NCI-H774 (cell line): ENCODE measurements around the gene KCNT2.
"Not testable (repeated sequence)": the region's sequence is repeated elsewhere in the genome, so short reads cannot be mapped to it uniquely, and the experiment has no call there.

Experiments
- DNase-seq: peaks from one replicate; lab custom pipeline; 2025; lab: John Stamatoyannopoulos, UW

Gene KCNT2

DNA sequence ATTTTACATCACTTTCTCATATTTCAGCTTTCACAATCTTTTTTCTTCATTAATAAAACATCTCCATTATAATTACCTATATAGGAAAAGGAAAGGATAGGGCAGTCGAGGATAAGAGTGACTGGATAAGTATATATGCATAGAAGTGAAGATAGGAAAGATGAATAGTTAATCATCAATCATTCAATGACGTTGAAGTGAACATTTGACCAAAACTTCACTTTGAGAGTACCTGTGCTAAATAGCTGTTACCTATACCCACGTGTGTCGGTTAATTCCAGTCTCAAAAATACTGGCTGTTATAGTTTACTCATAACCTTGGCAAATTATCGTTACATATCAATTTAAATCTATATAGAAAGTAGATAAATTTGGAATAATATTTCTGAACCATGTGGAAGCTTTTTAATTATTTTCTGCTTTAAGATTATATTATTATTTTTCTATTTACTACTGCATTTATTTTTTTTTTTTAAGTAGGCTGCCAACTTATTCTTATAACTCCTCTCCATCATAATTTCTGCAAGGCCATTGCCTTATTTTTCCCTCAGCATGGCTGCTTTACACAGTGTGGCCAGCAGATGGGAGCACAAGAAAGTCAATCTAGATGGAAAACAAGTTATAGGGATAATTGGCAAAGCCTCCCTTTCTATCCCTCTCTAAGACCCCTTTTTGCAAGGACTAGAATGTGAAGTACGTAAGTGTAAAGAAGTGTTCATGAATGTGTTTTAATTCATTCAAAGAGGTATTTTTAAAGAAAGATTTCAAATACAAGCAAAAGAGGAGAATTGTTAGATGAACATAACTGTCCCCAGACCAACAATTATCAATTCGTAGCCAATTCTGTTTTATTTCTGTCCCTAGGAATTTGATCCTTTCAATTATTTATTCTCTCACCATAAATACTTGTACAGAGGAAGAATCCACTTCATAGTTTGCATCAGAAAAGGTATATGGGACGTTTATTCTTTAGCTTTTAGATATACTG is 290.4 kb downstream of the KCNT2 start:
- DNase-seq = peak; percentile 29

GRCh38 chr1:196312739-196313138 is 295.5 kb downstream of the KCNT2 start:
- DNase-seq = no peak

- DNase-seq = no peak
Measured at GRCh38 chr1:196309386-196309785, 298.9 kb downstream of the KCNT2 start.

DNA sequence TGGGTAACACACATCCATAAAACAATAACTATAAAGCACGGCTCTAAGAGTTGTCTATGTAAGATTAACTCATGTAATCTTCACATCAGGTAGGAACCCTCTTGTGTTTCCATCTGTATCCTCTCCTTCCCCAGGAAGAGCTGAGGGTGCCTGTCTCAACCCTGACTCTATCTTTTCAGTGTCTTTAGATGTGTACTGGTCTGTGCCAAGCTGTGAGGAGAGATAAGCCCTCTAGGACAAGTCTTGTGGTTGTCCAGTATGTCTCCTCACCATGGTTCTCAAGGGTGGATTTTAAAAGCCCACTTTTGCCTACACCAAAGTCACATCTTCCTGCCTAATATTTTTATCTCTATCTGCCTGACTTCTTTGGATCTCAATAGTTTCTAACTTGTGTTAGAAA is 300.1 kb downstream of the KCNT2 start:
- no peak for DNase-seq

DNA sequence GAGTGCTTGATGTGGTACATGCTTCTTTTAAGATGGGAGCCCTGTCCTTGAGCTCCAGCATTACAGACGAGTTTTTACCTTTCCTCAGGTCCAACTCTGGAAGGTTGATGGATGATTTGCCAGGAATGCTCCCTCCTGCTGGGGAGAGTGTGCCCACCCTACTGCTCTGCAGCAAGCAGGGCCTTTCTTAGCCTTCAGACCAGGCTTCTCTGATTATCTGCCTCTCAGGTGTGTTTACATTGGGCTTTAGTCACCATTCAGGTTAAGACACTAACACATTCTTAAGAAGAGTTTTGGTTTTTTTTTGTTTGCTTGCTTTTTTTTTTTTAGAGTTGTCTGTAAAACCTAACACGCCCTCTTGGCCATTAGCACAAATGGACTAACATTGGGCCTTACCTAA is 301.8 kb downstream of the KCNT2 start:
- DNase-seq = no peak

DNA sequence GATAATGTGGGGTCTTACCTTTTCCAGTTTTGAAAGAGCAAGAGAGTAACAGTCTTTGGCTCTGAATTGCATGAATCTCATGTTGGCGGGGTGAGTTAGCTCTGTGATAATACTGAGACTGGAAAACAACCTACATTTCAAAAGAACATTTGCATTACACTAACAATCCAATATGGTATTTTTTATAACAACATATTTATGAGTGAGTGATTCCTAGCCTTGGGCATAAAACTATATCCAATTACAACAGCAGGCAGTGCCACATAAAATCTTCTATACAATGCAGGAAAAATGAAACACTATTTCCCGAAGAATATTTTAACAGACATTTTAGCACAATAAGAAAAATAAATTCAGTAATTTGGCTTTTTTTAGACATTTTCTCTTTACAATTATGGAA is 303.0 kb downstream of the KCNT2 start:
- no peak for DNase-seq

GRCh38 chr1:196302981-196303380 is 305.3 kb downstream of the KCNT2 start:
- DNase-seq = no peak

DNA sequence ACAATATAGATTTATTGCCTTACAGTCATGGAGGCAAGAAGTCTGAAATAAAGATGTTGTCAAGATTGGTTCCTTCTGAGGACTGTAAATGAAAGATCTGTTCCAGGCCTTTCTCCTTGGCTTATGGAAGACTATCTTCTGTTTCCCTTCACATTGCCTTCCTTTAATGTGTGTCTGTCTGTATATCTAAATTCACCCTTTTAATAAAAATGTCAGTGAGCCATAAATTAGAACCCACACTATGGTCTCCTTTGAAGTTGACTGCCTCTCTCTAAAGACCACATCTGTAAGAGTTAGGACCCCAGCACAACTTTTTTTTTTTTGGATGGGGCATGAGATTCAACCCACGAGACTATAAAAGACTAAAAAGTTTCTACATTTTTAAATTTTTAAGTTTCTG is 305.8 kb downstream of the KCNT2 start:
- DNase-seq = no peak

DNA sequence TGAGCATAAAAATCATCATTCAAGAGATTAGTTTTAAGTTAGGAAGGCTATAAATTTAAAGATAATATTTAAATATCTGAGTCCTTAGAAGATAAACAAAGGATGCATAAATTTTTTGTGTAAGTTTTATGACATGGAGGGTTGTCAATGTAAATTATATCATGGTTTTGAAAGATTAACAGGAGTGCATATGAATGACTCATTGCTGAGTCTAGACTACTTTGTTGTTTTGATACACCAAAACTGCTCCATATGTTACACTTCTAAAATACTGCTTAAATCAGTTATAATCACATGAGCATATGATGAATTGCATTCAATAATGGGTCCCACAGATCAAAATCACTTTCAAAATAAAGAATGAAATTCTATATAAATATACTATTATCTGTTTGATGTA is 312.5 kb downstream of the KCNT2 start:
- DNase-seq = no peak

GRCh38 chr1:196278816-196279215 is 329.4 kb downstream of the KCNT2 start:
- no peak for DNase-seq

GRCh38 chr1:196277860-196278259 is 330.4 kb downstream of the KCNT2 start:
- DNase-seq = no peak

GRCh38 chr1:196271212-196271947 is 336.9 kb downstream of the KCNT2 start:
- DNase-seq = peak; percentile 24

DNA sequence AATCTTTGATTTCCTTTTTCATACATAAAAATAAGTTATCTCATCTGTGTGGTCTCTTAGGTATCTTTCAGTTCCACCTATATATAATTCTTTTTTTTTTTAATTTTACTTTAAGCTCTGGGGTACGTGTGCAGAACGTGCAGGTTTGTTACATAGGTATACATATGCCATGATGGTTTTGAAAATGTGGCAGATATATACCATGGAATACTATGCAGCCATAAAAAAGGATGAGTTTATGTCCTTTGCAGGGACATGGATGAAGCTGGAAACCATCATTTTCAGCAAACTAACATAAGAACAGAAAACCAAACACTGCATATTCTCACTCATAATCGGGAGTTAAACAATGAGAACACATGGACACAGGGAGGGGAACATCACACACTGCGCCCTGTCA is 345.2 kb downstream of the KCNT2 start:
- DNase-seq = not testable (repeated sequence)

DNA sequence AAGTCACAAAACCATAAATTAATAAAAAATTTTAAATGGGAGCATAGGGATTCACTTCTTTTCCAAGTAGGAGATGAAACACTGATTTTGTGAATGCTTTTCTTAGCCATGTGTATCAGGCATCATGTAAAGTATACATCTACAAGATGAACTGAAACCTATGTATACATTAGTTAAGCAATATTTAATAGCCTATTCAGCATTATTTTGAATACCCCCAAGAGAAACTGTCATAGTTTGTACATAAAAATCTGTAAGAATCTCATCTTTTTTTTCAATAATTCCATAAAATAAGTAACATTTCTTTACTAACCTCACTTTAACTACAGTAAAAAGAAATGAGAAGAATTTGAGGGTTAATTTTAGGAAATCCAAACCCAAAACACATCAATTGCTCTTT is 348.0 kb downstream of the KCNT2 start:
- no peak for DNase-seq

GRCh38 chr1:196259316-196259715 is 348.9 kb downstream of the KCNT2 start:
- DNase-seq = no peak

DNA sequence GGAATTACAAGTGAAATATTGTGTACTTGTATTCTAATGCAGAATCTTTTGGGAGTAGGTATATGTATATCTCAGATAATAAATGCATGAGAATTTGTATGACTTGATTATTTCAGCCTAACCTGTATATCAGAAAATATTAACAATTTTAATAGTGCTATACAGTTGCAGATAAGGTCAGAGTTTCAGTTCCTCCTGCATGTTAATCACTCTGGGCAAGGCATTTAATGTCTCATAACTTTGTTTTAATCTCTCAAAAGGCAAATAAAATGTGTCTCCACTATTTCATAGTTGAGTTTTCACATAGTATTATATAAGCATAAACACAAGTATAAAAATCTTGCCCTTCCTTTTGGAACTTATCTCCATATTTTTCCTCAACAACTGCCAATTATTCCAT is 352.5 kb downstream of the KCNT2 start:
- no peak for DNase-seq

GRCh38 chr1:196229546-196229945 is 378.7 kb downstream of the KCNT2 start:
- DNase-seq = no peak

- DNase-seq = no peak
Measured at GRCh38 chr1:196214866-196215265, 393.4 kb downstream of the KCNT2 start.

DNA sequence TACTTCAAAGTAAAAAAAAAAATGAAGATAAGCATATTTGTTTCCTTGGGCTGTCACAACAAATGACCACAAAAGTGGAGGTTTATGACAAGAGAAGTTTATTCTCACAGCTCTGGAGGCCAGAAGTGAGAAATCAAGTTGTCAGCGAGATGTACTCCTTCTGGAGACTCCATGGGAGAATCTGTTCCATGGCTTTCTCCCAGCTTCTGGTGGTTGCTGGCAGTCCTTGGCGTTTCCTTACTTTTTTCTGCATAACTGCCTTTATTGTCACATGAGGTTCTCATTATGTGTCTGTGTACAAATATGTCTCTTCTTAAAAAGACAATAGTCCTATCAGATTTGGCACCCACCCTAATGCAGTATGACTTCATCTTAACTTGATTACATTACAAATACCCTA is 398.3 kb downstream of the KCNT2 start:
- no peak for DNase-seq

- no peak for DNase-seq
Measured at GRCh38 chr1:196209265-196209664, 399.0 kb downstream of the KCNT2 start.

GRCh38 chr1:196207612-196208217 is 400.5 kb downstream of the KCNT2 start:
- no peak for DNase-seq

DNA sequence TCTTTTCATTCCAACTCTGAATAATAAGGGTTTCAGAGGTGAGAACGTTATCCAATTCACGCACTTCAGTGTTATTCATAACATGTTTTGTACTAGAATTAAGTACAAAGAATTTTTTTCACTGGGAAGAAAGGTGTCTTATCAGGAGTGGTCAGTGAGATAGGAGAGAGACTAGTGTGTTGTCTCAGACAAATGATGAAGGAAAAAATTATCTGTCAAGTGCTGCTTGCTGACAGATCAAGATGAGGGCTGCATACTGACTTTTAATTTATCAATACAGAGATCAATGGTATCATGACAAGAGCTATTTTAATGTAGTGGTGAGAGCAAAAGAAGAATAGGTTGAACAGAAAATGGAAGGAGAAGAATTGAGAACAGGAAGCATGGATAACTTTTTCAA is 402.4 kb downstream of the KCNT2 start:
- DNase-seq = no peak

DNA sequence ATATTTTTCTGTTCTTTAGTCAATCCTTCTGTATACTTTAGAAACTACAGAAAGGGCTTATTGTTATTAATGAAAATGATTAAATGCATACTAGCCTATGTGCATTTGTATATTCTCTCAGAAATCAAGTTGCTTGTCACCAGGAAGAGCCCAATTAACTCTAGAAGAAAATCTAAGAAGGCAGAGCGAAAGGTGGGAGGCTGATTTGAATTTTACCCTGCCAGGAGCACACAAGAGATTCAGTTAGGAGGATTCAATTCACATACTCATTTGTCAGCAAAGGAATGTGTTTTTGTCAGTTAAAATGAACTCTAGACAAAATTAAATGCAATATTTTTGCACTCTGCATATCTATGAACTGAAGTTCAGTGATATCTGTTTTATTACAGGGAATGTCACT is 411.8 kb downstream of the KCNT2 start:
- DNase-seq = no peak
